K562 (cell line): Measurements from ENCODE around the gene DAB1. TPM values are rescaled to one million over a fixed set of nuclear protein-coding genes. Genes with fewer than 3 reads are reported as not detected.

Experiments used
- ATAC-seq: fragments of 200-7000 bp; cut with Tn5 transposase; 3 replicates; pipeline ENCODE4 v1.9.1; 2020; ENCODE audit warnings: moderate library complexity
- BruUV-seq: library from RNA; stranded (reverse); fragments of 400-500 nt; replicated peaks from 2 replicates; lab custom pipeline; 2021; lab: Mats Ljungman, UMichigan
- CTCF ChIA-PET: fragments of 300-600 bp; formaldehyde crosslinking; extraction: SDS; loops from one replicate; lab custom pipeline; 2021; ENCODE audit warnings: low intra/inter-chr PET ratio; lab: Yijun Ruan, JAX
- POLR2A ChIA-PET: fragments of 300-600, 350-650 bp; sonication (Branson Sonifier 250); formaldehyde crosslinking; extraction: SDS; loops from one replicate; lab custom pipeline; 2021; ENCODE audit warnings: antibody characterized with exemption, inconsistent platforms; lab: Yijun Ruan, JAX
- DNase-seq, 4 experiments: peaks; one replicate each; pipeline versions ENCODE4 v3.0.0 to v3.0.0-alpha.2; 2011 to 2018; ENCODE audit warnings: low spot score in 3 of 4, mixed read lengths in 3 of 4; ENCODE audit errors: extremely low read depth in 1 of 4
- FAIRE-seq: peaks from 2 replicates; lab custom pipeline; 2011; peaks lifted over from hg19 to GRCh38; lab: Jason Lieb, UNC
- H2AFZ ChIP-seq: 2 replicates; pipeline ENCODE4 v1.6.0; 2011; ENCODE audit warnings: low read depth, low read length, control low read depth, inconsistent platforms
- H3K27ac ChIP-seq: fragments of 200-600 bp; 3 replicates; pipeline ENCODE4 v1.8.0; 2011; ENCODE audit warnings: low read depth, mild to moderate bottlenecking, control low read depth, inconsistent platforms, low read length, moderate library complexity, mixed read lengths; ENCODE audit errors: extremely low read depth
- H3K27me3 ChIP-seq, 2 experiments: fragments of 300-600 bp in 1 of 2; 2 replicates in 1 of 2; 3 replicates in 1 of 2; pipeline versions ENCODE4 v1.6.0 to v1.8.0; 2011; ENCODE audit warnings: inconsistent platforms in 2 of 2, low read length in 2 of 2, mild to moderate bottlenecking in 1 of 2, mixed read lengths in 1 of 2, moderate library complexity in 1 of 2; ENCODE audit not compliant: control insufficient read depth in 2 of 2, insufficient read depth in 2 of 2
- H3K36me3 ChIP-seq: fragments of 300-600 bp; 3 replicates; pipeline ENCODE4 v1.8.0; 2011; ENCODE audit warnings: mild to moderate bottlenecking, low read length, inconsistent platforms; ENCODE audit not compliant: control insufficient read depth, insufficient read depth
- H3K4me1 ChIP-seq, 2 experiments: fragments of 200-600 bp in 1 of 2; replicated peaks in 1 of 2; 2 replicates in 1 of 2; 3 replicates in 1 of 2; pipeline versions ENCODE4 v1.5.1 to v1.8.0; 2011; ENCODE audit warnings: inconsistent platforms in 2 of 2, low read length in 2 of 2, mild to moderate bottlenecking in 1 of 2, mixed read lengths in 1 of 2, moderate library complexity in 1 of 2; ENCODE audit not compliant: control insufficient read depth in 2 of 2, insufficient read depth in 2 of 2
- H3K4me2 ChIP-seq: 2 replicates; pipeline ENCODE4 v1.6.1; 2011; ENCODE audit warnings: low read length, control low read depth, inconsistent platforms, mixed read lengths; ENCODE audit not compliant: insufficient read depth
- H3K4me3 ChIP-seq: fragments of 200-600 bp; sonication (generic), shearing (Covaris generic); 2 replicates; pipeline ENCODE4 v1.5.1; 2016; ENCODE audit warnings: control low read depth, inconsistent platforms
- H3K79me2 ChIP-seq: fragments of 200-600 bp; 3 replicates; pipeline ENCODE4 v1.8.0; 2011; ENCODE audit warnings: low read length, inconsistent platforms; ENCODE audit not compliant: control insufficient read depth, insufficient read depth
- H3K9ac ChIP-seq, 2 experiments: 2 replicates each; pipeline versions ENCODE4 v1.6.0 to v1.6.1; 2011; ENCODE audit warnings: low read depth in 2 of 2, low read length in 2 of 2, control low read depth in 1 of 2, inconsistent platforms in 1 of 2, mild to moderate bottlenecking in 1 of 2, mixed read lengths in 1 of 2; ENCODE audit not compliant: insufficient read depth in 1 of 2
- H3K9me1 ChIP-seq: one replicate; pipeline ENCODE4 v1.6.0; 2011; ENCODE audit warnings: inconsistent platforms, mild to moderate bottlenecking, low read length, moderate library complexity; ENCODE audit not compliant: control insufficient read depth, insufficient read depth
- H3K9me3 ChIP-seq: replicated peaks from 2 replicates; pipeline ENCODE4 v1.5.1; 2011; ENCODE audit warnings: low read depth, low read length, inconsistent platforms; ENCODE audit not compliant: control insufficient read depth, insufficient read depth
- H4K20me1 ChIP-seq: replicated peaks from 2 replicates; pipeline ENCODE4 v1.6.1; 2011; ENCODE audit warnings: low read length, inconsistent platforms, mixed read lengths; ENCODE audit not compliant: control insufficient read depth, insufficient read depth
- BHLHE40 ChIP-seq: IDR thresholded peaks from 2 replicates; pipeline ENCODE4 v1.6.1; 2011; ENCODE audit warnings: low read length, improper control_type of control experiment
- CBX8 ChIP-seq: fragments of 200-600 bp; sonication (generic); IDR thresholded peaks from 2 replicates; pipeline ENCODE4 v1.6.1; 2012; ENCODE audit warnings: borderline replicate concordance, mixed run types, low read depth, mild to moderate bottlenecking, moderate library complexity, mixed read lengths, low read length, control low read depth, inconsistent platforms; ENCODE audit not compliant: poor library complexity, severe bottlenecking; ENCODE audit errors: extremely low read depth
- CREB1 ChIP-seq, 2 experiments: sonication (generic) in 1 of 2; formaldehyde crosslinking in 1 of 2; IDR thresholded peaks; 2 replicates each; pipeline versions ENCODE4 v1.6.1 to v1.8.0; 2012 to 2022; ENCODE audit warnings: inconsistent platforms in 1 of 2, mild to moderate bottlenecking in 1 of 2, missing genetic modification reagents in 1 of 2, moderate library complexity in 1 of 2
- ELF1 ChIP-seq: fragments of 200-800 bp; sonication (Bioruptor generic); IDR thresholded peaks from 2 replicates; pipeline ENCODE4 v1.6.1; 2016; ENCODE audit warnings: missing genetic modification characterization, missing compliant biosample characterization
- GATA2 ChIP-seq: sonication (generic); formaldehyde crosslinking; IDR thresholded peaks from 2 replicates; pipeline ENCODE4 v1.4.0; 2020; ENCODE audit warnings: mild to moderate bottlenecking, missing genetic modification reagents
- KHSRP ChIP-seq: fragments of 450-650 bp; IDR thresholded peaks from 2 replicates; pipeline ENCODE4 v1.6.1; 2017
- NEUROD1 ChIP-seq: fragments of 150-350 bp; IDR thresholded peaks from 2 replicates; pipeline ENCODE4 v1.6.1; 2014; ENCODE audit warnings: borderline replicate concordance, low read length, low read depth; ENCODE audit not compliant: partially characterized antibody
- SAFB2 ChIP-seq: fragments of 200-400 bp; formaldehyde crosslinking; IDR thresholded peaks from 2 replicates; pipeline ENCODE4 v1.6.1; 2018; ENCODE audit warnings: borderline replicate concordance, low read length, low read depth, moderate library complexity; ENCODE audit not compliant: severe bottlenecking
- SMAD1 ChIP-seq: fragments of 150-350 bp; IDR thresholded peaks from 2 replicates; pipeline ENCODE4 v1.6.1; 2014; ENCODE audit warnings: low read length, low read depth; ENCODE audit not compliant: partially characterized antibody
- THAP12 ChIP-seq: fragments of 250-450 bp; sonication (Bioruptor Pico); IDR thresholded peaks from 2 replicates; pipeline ENCODE4 v1.9.0; 2021; ENCODE audit warnings: mild to moderate bottlenecking, inconsistent platforms
- ZNF263 ChIP-seq: sonication (generic); formaldehyde crosslinking; IDR thresholded peaks from 2 replicates; pipeline ENCODE4 v1.8.0; 2022; ENCODE audit warnings: mild to moderate bottlenecking, missing genetic modification reagents, borderline replicate concordance
- WGBS: fragments of 100-300 bp; shearing (Covaris generic); methylation state at CpG from one replicate; pipeline ENCODE4 v1.1.6; 2016; ENCODE audit warnings: low coverage, mixed read lengths; ENCODE audit not compliant: insufficient coverage; ENCODE audit errors: missing lambda C conversion rate; 5-methylcytosine and 5-hydroxymethylcytosine counted together
- in situ Hi-C: fragments of 300-500 bp; cut with MboI; formaldehyde crosslinking; loops from 4 replicates; pipeline ENCODE4 v1.15.0; 2018; ENCODE audit warnings: inconsistent platforms, mixed read lengths
- intact Hi-C: fragments of 100-400 bp; cut with micrococcal nuclease; formaldehyde crosslinking; loops from 2 replicates; pipeline ENCODE4 v1.14.2; 2022
- polyA plus RNA-seq, 8 experiments: library from polyadenylated mRNA; depleted of rRNA in 4 of 8; stranded (reverse) in 5 of 8; unstranded in 3 of 8; fragments of >200 nt; fragmentation: Nextera tagmentation in 2 of 8; fragmentation: Illumina TruSeq in 1 of 8; extraction: Ambion mirVana in 2 of 8; extraction: Trizol in 1 of 8; gene quantifications; 2 replicates each; pipeline versions ENCODE4 v1.2.1 to v1.2.3, GENCODE V29; 2011 to 2014; ENCODE audit warnings: inconsistent platforms in 1 of 8, missing spikeins in 1 of 8
- total RNA-seq, 7 experiments: library from RNA; depleted of rRNA in 6 of 7; stranded (reverse); fragments of >200 nt in 6 of 7; fragmentation: Illumina TruSeq in 2 of 7; extraction: Trizol in 2 of 7; gene quantifications; 2 replicates each; pipeline versions ENCODE4 v1.2.1 to v1.2.3, GENCODE V29; 2011 to 2021; ENCODE audit warnings: low replicate concordance in 1 of 7
- TF ChIP-seq, protein P1 (sequence below): fragments of 150-350 bp; IDR thresholded peaks from 2 replicates; pipeline ENCODE4 v1.6.1; 2014; ENCODE audit warnings: low read depth, mild to moderate bottlenecking, low read length, borderline replicate concordance
- TF ChIP-seq, protein P2 (sequence below): fragments of 450-650 bp; formaldehyde crosslinking; IDR thresholded peaks from 2 replicates; pipeline ENCODE4 v1.4.0; 2020; ENCODE audit warnings: mild to moderate bottlenecking, moderate library complexity

Gene DAB1
- total and polyA plus RNA-seq, 9 of the 15 experiments (the other 6 are each of a cell fraction or from before 2014, with no cell fraction given): not detected

DNA sequence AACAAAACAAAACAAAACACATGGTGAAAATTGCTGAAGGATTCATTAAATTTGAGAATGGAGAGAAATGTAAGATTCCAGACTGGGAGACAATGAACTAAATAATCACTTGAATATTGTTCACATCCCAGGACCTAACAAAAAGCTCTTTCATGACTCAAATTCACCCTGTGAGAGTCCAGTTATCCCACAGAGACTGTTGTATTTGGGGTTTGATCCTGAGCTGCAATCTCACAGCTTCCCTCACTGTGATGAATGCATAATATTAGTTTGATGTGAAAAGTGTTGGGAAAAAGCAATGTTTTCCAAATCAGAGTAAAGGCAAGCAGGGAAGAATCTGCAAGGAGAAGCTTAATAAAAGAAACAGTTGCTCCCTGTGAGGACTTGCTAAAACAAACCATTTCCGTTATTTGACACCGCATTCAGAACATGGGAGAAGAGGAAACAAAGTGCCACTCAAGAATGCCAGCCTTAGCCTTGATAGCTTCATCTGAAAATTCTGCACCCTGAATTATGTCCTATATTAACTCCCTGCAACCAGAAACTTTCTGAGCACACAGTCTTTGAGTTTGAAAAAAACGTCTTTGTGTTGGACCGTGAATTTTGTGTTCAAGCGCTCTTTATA lies 208.8 kb downstream of the DAB1 start:
- Histone ChIP-seq H3K79me2 (no peaks in the 10 kb centered on the region), H3K9me1 (no peaks in the 10 kb centered on the region), H3K4me1 (peaks cover 7 to 27% of the 10 kb centered on the region in 2 experiments; a peak in 3 of 5 replicates), H2AFZ (no peak overlapping the region), H3K27me3 (no peaks in the 10 kb centered on the region), H3K27ac (no peak overlapping the region), H3K36me3 (no peaks in the 10 kb centered on the region), H3K9ac (no peak overlapping the region), H3K4me3 (no peak overlapping the region), H3K4me2 (no peak overlapping the region), H3K9me3 (no peaks in the 10 kb centered on the region), H4K20me1 (no peaks in the 10 kb centered on the region)
- ChIA-PET CTCF (no interaction called here), POLR2A (no interaction called here)
- intact Hi-C loops (no loop called here), in situ Hi-C loops (no loop called here)
- DNase-seq (no peak), ATAC-seq (no peak), FAIRE-seq (no peak)
- WGBS: 67% methylated on average over 5 of the region's 5 CpGs
- BruUV-seq: no TSS peak
- TF ChIP-seq CBX8 (no peak), SAFB2 (no peak), NEUROD1 (no peak), KHSRP (no peak), BHLHE40 (no peak), SMAD1 (no peak), THAP12 (no peak), CREB1 (IDR thresholded peaks at IDR 0.05) (no peak), CREB1 (CRISPR knock-in tag; IDR thresholded peaks at IDR 0.05) (no peak), ELF1 (tag) (no peak), ZNF263 (CRISPR knock-in tag) (no peak), GATA2 (CRISPR knock-in tag) (no peak)
- TF ChIP-seq, protein P1, sequence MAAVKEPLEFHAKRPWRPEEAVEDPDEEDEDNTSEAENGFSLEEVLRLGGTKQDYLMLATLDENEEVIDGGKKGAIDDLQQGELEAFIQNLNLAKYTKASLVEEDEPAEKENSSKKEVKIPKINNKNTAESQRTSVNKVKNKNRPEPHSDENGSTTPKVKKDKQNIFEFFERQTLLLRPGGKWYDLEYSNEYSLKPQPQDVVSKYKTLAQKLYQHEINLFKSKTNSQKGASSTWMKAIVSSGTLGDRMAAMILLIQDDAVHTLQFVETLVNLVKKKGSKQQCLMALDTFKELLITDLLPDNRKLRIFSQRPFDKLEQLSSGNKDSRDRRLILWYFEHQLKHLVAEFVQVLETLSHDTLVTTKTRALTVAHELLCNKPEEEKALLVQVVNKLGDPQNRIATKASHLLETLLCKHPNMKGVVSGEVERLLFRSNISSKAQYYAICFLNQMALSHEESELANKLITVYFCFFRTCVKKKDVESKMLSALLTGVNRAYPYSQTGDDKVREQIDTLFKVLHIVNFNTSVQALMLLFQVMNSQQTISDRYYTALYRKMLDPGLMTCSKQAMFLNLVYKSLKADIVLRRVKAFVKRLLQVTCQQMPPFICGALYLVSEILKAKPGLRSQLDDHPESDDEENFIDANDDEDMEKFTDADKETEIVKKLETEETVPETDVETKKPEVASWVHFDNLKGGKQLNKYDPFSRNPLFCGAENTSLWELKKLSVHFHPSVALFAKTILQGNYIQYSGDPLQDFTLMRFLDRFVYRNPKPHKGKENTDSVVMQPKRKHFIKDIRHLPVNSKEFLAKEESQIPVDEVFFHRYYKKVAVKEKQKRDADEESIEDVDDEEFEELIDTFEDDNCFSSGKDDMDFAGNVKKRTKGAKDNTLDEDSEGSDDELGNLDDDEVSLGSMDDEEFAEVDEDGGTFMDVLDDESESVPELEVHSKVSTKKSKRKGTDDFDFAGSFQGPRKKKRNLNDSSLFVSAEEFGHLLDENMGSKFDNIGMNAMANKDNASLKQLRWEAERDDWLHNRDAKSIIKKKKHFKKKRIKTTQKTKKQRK: no peak
- TF ChIP-seq, protein P2, sequence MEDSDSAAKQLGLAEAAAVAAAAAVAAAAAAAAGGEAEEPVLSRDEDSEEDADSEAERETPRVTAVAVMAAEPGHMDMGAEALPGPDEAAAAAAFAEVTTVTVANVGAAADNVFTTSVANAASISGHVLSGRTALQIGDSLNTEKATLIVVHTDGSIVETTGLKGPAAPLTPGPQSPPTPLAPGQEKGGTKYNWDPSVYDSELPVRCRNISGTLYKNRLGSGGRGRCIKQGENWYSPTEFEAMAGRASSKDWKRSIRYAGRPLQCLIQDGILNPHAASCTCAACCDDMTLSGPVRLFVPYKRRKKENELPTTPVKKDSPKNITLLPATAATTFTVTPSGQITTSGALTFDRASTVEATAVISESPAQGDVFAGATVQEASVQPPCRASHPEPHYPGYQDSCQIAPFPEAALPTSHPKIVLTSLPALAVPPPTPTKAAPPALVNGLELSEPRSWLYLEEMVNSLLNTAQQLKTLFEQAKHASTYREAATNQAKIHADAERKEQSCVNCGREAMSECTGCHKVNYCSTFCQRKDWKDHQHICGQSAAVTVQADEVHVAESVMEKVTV (CRISPR knock-in tag): no peak
